Effector memory CD8-positive, alpha-beta T cell (primary cell): ENCODE results near the gene PTPN14.
"Not testable (repeated sequence)": the region's sequence is repeated elsewhere in the genome, so short reads cannot be mapped to it uniquely, and the experiment has no call there.

Source experiments
- ATAC-seq: fragments of 150-1000 bp; cut with Tn5 transposase; replicated peaks from 2 replicates; pipeline ENCODE4 v1.10.0; 2021; ENCODE audit warnings: mild to moderate bottlenecking, moderate library complexity
- DNase-seq, 3 experiments: peaks; one replicate each; pipeline ENCODE4 v3.0.0; 2021
- H3K27ac Mint-ChIP-seq, 2 donors: one replicate each; pipeline ENCODE4 v1.8.0; 2022; ENCODE audit warnings: mild to moderate bottlenecking in 2 of 2, mixed read lengths in 2 of 2, moderate library complexity in 2 of 2
- H3K27me3 Mint-ChIP-seq, 2 donors: one replicate each; pipeline ENCODE4 v1.8.0; 2022; ENCODE audit warnings: mixed read lengths in 2 of 2
- H3K36me3 Mint-ChIP-seq: one replicate; pipeline ENCODE4 v1.8.0; 2022; ENCODE audit warnings: mild to moderate bottlenecking, moderate library complexity, mixed read lengths; ENCODE audit not compliant: insufficient read depth
- H3K4me1 Mint-ChIP-seq, 2 donors: one replicate each; pipeline ENCODE4 v1.8.0; 2022; ENCODE audit warnings: low read depth in 2 of 2, mixed read lengths in 2 of 2
- H3K4me3 Mint-ChIP-seq, 2 donors: one replicate each; pipeline ENCODE4 v1.8.0; 2022; ENCODE audit warnings: mild to moderate bottlenecking in 2 of 2, mixed read lengths in 2 of 2, moderate library complexity in 2 of 2
- H3K9me3 Mint-ChIP-seq, 2 donors: one replicate each; pipeline ENCODE4 v1.8.0; 2022; ENCODE audit warnings: mixed read lengths in 2 of 2

Gene PTPN14

DNA sequence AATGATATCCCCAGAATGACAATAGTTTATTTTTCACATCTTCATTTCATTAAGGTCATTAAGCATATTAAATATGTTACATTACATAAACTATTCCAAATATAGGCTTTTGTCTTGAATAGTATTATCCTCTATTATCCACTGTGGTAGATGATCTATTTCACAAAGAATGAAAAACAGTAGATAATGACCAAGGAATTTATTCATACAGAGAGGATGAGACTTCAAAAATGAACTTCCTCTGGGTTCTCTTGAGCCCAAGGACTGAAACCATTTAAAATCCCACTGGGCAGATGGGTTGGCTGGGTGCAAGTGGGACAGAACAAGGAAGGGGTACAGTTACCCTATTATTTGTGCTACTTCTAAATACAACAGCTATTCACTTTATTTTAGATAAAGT is 33.0 kb downstream of the PTPN14 start:
- no peak for DNase-seq
- Mint-ChIP-seq H3K4me3 (no peak overlapping the region), H3K27ac (no peak overlapping the region), H3K4me1 (no peaks in the 10 kb centered on the region), H3K27me3 (peaks cover 45 to 50% of the 10 kb centered on the region in 2 donors), H3K36me3 (peaks cover 4% of the 10 kb centered on the region), H3K9me3 (no peaks in the 10 kb centered on the region)
- ATAC-seq: no peak

DNA sequence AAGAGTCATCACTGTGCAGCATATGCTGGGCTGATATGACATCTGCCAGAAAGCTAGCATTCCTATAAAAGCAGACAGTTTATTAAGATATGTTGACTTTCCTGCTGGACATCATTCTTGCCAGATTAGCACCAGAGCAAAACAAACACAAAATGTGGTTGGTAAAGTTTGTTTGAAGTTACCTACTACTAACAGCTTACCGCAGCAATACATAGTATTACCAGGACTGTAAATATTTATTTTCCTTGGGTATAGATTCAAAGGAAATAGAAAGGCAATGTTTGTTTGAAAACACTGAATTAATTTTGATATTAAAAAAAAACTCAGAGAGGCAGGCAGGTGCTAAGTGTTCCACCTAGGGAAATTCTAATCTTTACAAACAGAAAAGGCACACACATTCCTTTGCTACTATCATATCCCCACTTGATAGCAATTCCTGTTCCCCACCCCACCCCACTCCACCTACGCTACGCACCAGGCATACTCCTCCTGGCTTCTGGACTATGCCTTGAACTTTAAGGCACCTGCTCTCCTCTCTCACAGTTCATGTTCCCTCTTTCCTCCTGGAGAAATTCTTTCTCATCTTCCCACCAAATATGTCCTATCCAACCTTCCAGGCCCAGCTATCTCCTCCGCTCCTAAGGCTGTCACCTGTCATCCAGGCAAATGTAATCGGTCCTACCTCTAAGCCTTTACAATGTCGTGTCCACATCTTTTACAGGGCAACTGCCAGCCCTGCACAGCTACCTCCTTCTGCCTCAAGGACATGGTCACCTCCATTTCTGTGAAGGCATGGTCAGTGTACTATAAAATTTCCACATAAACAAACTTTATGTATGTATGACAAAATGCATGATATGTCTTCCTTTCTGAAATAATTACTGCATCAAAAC is 34.7 kb downstream of the PTPN14 start:
- peaks cover 4% of the 10 kb centered on the region for H3K36me3 Mint-ChIP-seq
- no peak overlapping the region for H3K4me3 Mint-ChIP-seq
- no peak overlapping the region for H3K27ac Mint-ChIP-seq
- no peaks in the 10 kb centered on the region for H3K4me1 Mint-ChIP-seq
- H3K9me3 Mint-ChIP-seq: no peaks in the 10 kb centered on the region
- H3K27me3 Mint-ChIP-seq: peaks cover 31 to 44% of the 10 kb centered on the region in 2 donors
- ATAC-seq (no peak), DNase-seq (no peak)

DNA sequence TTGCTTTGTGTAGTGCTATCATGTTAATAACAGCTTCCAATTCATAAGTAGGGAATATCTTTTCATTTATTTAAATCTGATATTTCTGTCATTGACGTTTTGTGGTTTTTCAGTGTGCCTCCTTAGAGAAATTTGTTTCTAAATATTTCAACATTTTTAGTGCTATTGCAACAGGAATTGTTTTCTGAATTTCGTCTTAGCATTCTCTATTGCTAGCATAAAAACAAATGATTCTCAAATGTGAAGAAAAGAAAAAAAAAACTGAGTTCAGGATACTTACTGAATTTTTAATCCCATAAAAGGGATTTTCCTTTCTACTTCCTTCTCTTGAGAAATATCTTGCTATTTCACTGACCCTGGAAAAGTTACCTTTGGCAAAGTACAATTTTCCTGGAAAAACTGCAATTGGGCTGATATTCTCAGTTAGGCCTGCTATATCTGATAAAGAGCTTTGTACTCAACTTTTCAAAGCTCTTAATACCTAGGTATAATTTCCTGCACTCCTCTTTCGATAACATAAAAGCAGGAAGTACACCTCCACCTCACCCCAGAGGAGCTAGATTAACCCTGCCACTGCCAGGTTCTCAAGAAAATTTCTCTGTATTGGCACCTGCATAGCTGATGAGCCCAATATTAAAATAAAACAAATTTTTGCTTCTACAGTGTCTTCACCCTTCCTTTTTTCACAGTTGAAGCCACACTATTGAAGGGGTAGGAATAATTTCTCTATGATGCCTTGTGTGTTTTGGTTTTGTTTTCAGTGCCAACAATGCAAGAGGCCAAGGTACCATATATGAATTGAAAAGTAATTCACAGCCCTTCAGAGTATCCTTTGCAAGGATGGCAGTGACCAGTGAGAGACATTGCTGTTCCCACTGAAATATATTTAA is 35.6 kb downstream of the PTPN14 start:
- Mint-ChIP-seq H3K9me3 (no peaks in the 10 kb centered on the region), H3K4me1 (no peaks in the 10 kb centered on the region), H3K27ac (no peak overlapping the region), H3K27me3 (peaks cover 24 to 46% of the 10 kb centered on the region in 2 donors), H3K36me3 (no peaks in the 10 kb centered on the region), H3K4me3 (no peak overlapping the region)
- no peak for ATAC-seq
- no peak for DNase-seq

DNA sequence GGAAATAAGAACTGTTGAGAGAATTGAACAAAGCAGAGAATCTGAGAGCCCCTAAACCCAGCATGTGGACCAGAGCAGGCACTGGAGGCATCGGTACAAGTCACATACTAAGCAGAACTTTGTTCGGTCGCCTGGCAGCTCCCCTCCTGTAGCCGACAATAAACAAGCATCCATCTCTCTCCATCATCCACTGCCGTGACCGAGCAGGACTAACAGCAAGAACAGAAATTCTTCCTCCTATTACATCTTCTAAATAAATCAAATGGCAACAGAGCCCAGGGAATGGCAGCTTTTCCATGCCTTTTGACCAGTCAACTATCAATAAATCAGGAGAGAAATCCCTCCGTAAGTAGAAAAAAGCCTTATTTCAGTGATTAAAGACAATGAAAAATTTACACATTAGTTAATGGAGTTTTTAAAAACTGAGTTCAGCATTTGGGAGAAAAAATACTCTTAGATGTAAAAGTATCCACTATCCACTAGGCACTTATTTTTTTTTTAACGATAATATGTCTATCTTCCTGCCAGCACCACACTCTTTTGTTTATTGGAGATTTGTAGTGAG is 36.5 kb downstream of the PTPN14 start:
- Mint-ChIP-seq H3K4me1 (no peaks in the 10 kb centered on the region), H3K36me3 (no peaks in the 10 kb centered on the region), H3K4me3 (no peak overlapping the region), H3K9me3 (no peaks in the 10 kb centered on the region), H3K27me3 (peaks cover 27 to 46% of the 10 kb centered on the region in 2 donors), H3K27ac (no peak overlapping the region)
- DNase-seq (no peak), ATAC-seq (no peak)

DNA sequence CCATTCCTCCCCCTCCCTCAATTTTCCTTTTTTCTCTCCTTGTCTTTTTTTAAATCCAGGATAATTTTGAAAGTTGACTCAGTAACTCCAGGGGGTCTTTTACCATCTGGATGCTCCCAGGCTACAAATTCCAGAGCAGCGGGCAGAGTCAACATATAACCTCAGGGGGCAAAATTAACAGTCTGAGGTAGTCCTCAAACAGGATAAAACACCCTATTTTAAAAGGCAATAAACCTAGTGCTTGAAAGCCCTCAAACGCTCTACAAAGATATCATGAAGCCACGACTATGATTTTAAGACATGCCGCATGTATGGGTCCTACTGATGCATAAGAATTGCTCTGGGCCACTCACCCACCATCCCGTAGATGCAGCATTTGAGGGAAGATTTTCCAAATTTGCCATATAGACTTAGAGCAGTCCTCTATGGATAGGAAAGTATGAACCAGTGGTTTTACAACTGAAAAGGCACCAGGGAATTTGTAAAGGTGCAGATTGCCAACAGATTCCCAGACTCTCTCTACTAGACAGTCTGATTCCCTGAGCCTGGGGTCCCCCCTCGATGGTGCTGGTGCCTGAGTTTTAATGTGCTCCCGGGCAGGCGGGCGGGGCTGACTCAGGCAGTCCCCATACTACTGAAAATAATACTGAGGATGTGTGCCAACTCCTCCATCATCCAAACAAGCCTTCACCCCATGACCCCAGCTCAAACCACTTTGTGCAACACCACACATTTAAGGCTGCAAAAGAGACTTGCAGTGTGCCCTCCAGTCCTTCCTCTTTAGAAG is 37.2 kb downstream of the PTPN14 start:
- H3K27ac Mint-ChIP-seq: no peak overlapping the region
- no peaks in the 10 kb centered on the region for H3K4me1 Mint-ChIP-seq
- H3K9me3 Mint-ChIP-seq: no peaks in the 10 kb centered on the region
- no peak for DNase-seq
- H3K36me3 Mint-ChIP-seq: no peaks in the 10 kb centered on the region
- H3K4me3 Mint-ChIP-seq: no peak overlapping the region
- ATAC-seq: no peak
- H3K27me3 Mint-ChIP-seq: peaks cover 29 to 46% of the 10 kb centered on the region in 2 donors

DNA sequence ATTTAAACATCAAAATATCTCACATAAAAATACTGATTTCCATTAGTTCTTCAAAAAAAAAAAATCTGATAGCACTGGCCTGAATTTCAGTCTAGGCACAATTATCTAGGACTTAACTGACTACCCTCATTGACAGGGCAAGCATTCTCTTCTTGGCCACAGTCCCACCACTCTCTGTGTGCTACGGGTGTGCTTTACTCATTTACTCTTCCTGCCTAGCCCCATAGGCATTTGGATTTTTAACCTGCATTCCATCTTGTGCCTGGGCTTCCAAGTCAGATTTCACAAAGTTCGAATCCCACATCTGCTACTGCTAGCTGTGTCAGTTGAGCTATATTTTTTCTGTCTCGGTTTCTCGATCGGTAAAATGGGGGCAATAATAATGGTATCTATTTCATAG is 38.0 kb downstream of the PTPN14 start:
- Mint-ChIP-seq H3K4me1 (no peaks in the 10 kb centered on the region), H3K27ac (no peak overlapping the region), H3K27me3 (peaks cover 32 to 51% of the 10 kb centered on the region in 2 donors), H3K36me3 (no peaks in the 10 kb centered on the region), H3K4me3 (no peak overlapping the region), H3K9me3 (no peaks in the 10 kb centered on the region)
- no peak for ATAC-seq
- DNase-seq: no peak

DNA sequence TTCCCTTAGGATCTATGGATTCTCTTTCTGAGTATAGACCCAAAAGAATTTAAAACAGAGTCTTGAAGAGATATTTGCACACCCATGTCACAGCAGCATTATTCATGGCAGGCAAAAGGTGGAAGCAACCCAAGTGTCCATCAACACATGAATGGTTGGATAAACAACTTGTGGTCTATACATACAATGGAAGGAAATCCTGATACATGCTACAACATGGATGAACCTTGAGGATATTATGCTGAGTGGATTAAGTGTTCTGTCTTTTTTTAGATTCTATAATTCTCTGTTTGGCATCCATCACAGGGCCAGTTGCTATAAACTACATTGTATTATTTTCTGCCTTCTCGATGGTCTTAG is 39.8 kb downstream of the PTPN14 start:
- Mint-ChIP-seq H3K36me3 (no peaks in the 10 kb centered on the region), H3K9me3 (no peaks in the 10 kb centered on the region), H3K27ac (no peak overlapping the region), H3K27me3 (peaks cover 30 to 46% of the 10 kb centered on the region in 2 donors), H3K4me3 (no peak overlapping the region), H3K4me1 (no peaks in the 10 kb centered on the region)
- ATAC-seq (no peak), DNase-seq (no peak)

DNA sequence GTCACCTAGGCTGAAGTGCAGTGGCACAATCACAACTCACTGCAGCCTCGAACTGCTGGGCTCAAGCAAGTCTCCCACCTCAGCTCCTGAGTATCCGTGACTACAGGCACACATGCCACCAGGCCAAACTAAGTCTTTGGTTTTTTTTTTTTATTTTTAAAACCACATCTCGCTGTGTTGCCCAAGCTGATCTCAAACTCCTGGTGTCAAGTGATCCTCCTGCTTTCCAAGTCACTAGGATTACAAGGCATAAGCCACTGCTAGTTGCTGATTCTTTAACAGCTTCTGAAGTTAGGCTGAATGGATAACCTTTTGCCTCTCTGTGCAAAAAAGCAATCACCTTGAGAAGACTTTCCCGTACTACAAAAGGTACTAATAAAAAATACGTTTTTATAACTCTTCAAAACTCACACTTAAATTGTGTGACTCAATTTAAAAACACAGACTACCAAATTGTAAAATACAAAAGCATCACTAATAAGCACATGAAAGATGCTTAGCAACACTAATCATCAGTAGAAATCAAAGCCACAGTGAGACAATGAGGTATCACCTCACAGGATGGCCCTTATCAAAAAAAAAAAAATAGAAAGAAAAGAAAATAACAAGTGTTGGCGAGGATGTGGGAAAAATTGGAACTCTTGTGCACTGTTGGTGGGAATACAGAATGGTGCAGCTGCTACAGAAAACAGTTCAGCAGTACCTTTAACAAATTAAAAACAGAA is 40.3 kb downstream of the PTPN14 start:
- no peak overlapping the region for H3K27ac Mint-ChIP-seq
- H3K36me3 Mint-ChIP-seq: no peaks in the 10 kb centered on the region
- peaks cover 30 to 44% of the 10 kb centered on the region in 2 donors for H3K27me3 Mint-ChIP-seq
- H3K4me3 Mint-ChIP-seq: no peak overlapping the region
- no peak for ATAC-seq
- no peak for DNase-seq
- H3K9me3 Mint-ChIP-seq: no peaks in the 10 kb centered on the region
- no peaks in the 10 kb centered on the region for H3K4me1 Mint-ChIP-seq

DNA sequence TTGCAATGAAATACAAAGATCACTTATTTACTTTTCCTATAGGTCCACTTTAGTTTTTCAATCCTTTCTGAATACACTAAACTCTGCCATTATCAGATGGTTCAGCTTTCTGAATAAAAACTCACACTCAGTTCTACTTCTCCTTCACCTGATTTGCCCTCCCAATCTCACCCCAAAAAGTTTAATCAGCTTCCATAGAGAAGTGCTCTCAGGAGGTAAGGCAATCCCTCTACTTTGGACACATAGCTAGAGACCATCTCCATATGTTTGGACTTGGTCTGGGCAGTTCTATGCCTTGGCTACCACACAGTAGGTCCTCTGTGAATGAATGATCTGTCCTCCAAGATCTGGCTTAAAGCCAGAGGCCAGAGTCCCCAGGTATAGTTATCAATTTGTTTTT is 40.9 kb downstream of the PTPN14 start:
- H3K4me1 Mint-ChIP-seq: peaks cover 0 to 2% of the 10 kb centered on the region in 2 donors
- H3K27ac Mint-ChIP-seq: no peak overlapping the region
- ATAC-seq (no peak), DNase-seq (no peak)
- no peaks in the 10 kb centered on the region for H3K36me3 Mint-ChIP-seq
- H3K9me3 Mint-ChIP-seq: no peaks in the 10 kb centered on the region
- H3K4me3 Mint-ChIP-seq: no peak overlapping the region
- peaks cover 30 to 50% of the 10 kb centered on the region in 2 donors for H3K27me3 Mint-ChIP-seq

DNA sequence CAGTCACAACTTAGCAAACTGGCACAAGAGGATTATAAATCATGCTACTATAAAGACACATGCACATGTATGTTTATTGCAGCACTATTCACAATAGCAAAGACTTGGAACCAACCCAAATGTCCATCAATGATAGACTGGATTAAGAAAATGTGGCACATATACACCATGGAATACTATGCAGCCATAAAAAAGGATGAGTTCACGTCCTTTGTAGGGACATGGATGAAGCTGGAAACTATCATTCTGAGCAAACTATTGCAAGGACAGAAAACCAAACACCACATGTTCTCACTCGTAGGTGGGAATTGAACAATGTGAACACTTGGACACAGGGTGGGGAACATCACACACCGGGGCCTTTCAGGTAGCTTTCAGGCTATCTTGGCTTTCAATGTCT is 41.8 kb downstream of the PTPN14 start:
- H3K4me3 Mint-ChIP-seq, DNase-seq, H3K27ac Mint-ChIP-seq, H3K9me3 Mint-ChIP-seq, H3K36me3 Mint-ChIP-seq, ATAC-seq, H3K4me1 Mint-ChIP-seq: not testable (repeated sequence)
- H3K27me3 Mint-ChIP-seq: peaks cover 32 to 55% of the 10 kb centered on the region in 2 donors

DNA sequence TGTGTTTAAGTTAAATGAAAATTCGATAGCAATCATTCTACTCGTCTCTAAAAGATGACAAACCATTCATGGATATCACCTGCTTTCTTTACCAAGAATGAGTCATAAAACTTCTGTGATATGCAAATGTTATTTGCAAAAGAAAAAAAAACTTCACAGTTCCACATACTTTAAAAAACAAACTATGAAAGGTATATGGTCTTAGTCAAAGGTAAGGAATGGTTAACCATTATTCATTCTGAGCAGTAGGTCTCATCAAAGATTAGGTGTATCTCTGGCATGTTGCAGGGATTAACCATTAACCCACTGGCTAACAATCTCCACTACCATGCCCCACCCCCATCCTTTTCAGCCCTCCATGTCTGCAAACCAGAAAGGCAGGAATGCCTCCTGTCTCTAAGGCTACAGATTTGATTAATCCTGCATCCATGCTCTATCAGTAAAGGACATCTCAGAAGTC is 44.4 kb downstream of the PTPN14 start:
- Mint-ChIP-seq H3K27ac (no peak overlapping the region), H3K27me3 (peaks cover 34 to 48% of the 10 kb centered on the region in 2 donors), H3K36me3 (no peaks in the 10 kb centered on the region), H3K4me3 (no peak overlapping the region), H3K4me1 (peaks cover 4% of the 10 kb centered on the region in 2 donors), H3K9me3 (no peaks in the 10 kb centered on the region)
- no peak for DNase-seq
- no peak for ATAC-seq

DNA sequence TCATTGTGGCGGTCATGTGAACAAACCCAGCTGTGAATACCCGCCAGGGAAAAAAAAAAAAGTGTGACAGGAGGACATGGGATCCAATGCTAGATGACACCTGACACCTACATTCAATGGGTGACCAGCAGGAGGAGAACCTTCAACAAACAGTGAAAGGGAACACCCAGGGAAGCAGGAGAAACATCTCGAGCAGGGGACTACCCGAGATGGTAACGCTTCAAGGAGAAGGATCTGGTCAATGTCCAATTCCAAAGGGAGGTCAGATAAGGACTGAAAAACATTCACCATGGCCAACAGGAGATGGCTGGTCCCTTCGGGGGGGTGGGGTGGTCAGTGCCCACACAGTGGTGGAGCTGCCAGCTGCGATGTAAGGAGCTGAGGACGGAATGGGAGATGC is 46.3 kb downstream of the PTPN14 start:
- Mint-ChIP-seq H3K4me1 (peaks cover 4% of the 10 kb centered on the region in 2 donors), H3K36me3 (no peaks in the 10 kb centered on the region), H3K27ac (no peak overlapping the region), H3K27me3 (peaks cover 41 to 42% of the 10 kb centered on the region in 2 donors), H3K9me3 (no peaks in the 10 kb centered on the region), H3K4me3 (no peak overlapping the region)
- DNase-seq (no peak), ATAC-seq (no peak)
